GM18870 (cell line): ENCODE results near the gene KCNT1.

Source experiments
- ATAC-seq: cut with Tn5 transposase; IDR thresholded peaks from one replicate; pipeline ENCODE4 v1.9.1; 2021; ENCODE audit warnings: moderate library complexity; ENCODE audit not compliant: unreplicated experiment

KCNT1 gene

GRCh38 chr9:135777623-135778177 is 75.7 kb downstream of the KCNT1 start:
- no peak for ATAC-seq

GRCh38 chr9:135778421-135778820 is 76.4 kb downstream of the KCNT1 start:
- ATAC-seq: no peak

GRCh38 chr9:135779571-135779970 is 77.6 kb downstream of the KCNT1 start:
- ATAC-seq: no peak

- ATAC-seq: no peak
Measured at GRCh38 chr9:135780086-135780485, 78.1 kb downstream of the KCNT1 start.

GRCh38 chr9:135780626-135781025 is 78.6 kb downstream of the KCNT1 start:
- ATAC-seq: no peak

GRCh38 chr9:135782946-135783345 is 81.0 kb downstream of the KCNT1 start:
- no peak for ATAC-seq

- no peak for ATAC-seq
Measured at GRCh38 chr9:135783540-135784245, 81.7 kb downstream of the KCNT1 start.

- ATAC-seq: no peak
Measured at GRCh38 chr9:135785013-135785575, 83.1 kb downstream of the KCNT1 start.

- ATAC-seq: no peak
Measured at GRCh38 chr9:135786146-135786690, 84.2 kb downstream of the KCNT1 start.

- ATAC-seq: no peak
Measured at GRCh38 chr9:135787317-135787716, 85.3 kb downstream of the KCNT1 start.

GRCh38 chr9:135787776-135788575 is 86.0 kb downstream of the KCNT1 start:
- no peak for ATAC-seq

- ATAC-seq: no peak
Measured at GRCh38 chr9:135788576-135789300, 86.8 kb downstream of the KCNT1 start.

GRCh38 chr9:135789838-135790291 is 87.9 kb downstream of the KCNT1 start:
- no peak for ATAC-seq

- no peak for ATAC-seq
Measured at GRCh38 chr9:135790356-135790755, 88.4 kb downstream of the KCNT1 start.

GRCh38 chr9:135790850-135791249 is 88.9 kb downstream of the KCNT1 start:
- ATAC-seq: no peak

GRCh38 chr9:135791431-135792267 is 89.7 kb downstream of the KCNT1 start:
- ATAC-seq: no peak

- no peak for ATAC-seq
Measured at GRCh38 chr9:135792268-135793128, 90.5 kb downstream of the KCNT1 start.

GRCh38 chr9:135793221-135794056 is 91.5 kb downstream of the KCNT1 start:
- ATAC-seq: no peak
